ENCODE data around the gene VN1R5.

- TF ChIP-seq SNRNP70 (optimal IDR thresholded peaks at IDR 0.05; ENCODE audit: low read depth, low read length) (no peak), HDAC3 (IDR thresholded peaks at IDR 0.05; ENCODE audit: borderline replicate concordance, partially characterized antibody) (no peak), ZNF274 (IDR thresholded peaks at IDR 0.05; ENCODE audit: borderline replicate concordance, low read depth, low read length) (no peak), SMC3 (conservative IDR thresholded peaks at IDR 0.05; ENCODE audit: insufficient read depth, low read depth, low read length) (no peak), RNF219 (CRISPR knock-in tag; IDR thresholded peaks at IDR 0.05) (no peak), POLR2AphosphoS5 (IDR thresholded peaks at IDR 0.05; ENCODE audit: control insufficient read depth, insufficient read depth, low read depth, low read length) (no peak), GATA2 (CRISPR knock-in tag; IDR thresholded peaks at IDR 0.05) (no peak), BHLHE40 (IDR thresholded peaks at IDR 0.05; ENCODE audit: low read length) (no peak), EZH2 (IDR thresholded peaks at IDR 0.05; ENCODE audit: borderline replicate concordance, low read depth, low read length) (no peak)
These were observed 42.2 kb downstream of the VN1R5 start for GRCh38 chr1:247298124-247298481.

All from K562 (cell line).